Sigmoid colon (tissue), 7 donors: ENCODE data around the gene PPP1R3G. TPM values are rescaled to one million over a fixed set of nuclear protein-coding genes. Genes with fewer than 3 reads are reported as not detected.
A peak's percentile ranks its signal among the peaks of the same experiment; 100 is the strongest.
"Not testable (repeated sequence)": the region's sequence is repeated elsewhere in the genome, so short reads cannot be mapped to it uniquely, and the experiment has no call there.

Experiments
- DNase-seq: peaks from one replicate; pipeline ENCODE4 v3.0.0-alpha.2; 2019
- H3K27ac ChIP-seq, 4 donors: fragments of 200-600 bp; sonication (generic); one replicate each; pipeline ENCODE4 v1.5.1; 2016 to 2019; ENCODE audit warnings: mild to moderate bottlenecking in 1 of 4
- H3K27me3 ChIP-seq, 3 donors: fragments of 200-600 bp; sonication (generic); one replicate each; pipeline ENCODE4 v1.5.1; 2019; ENCODE audit warnings: mild to moderate bottlenecking in 1 of 3
- H3K36me3 ChIP-seq, 4 donors: fragments of 200-600 bp; sonication (generic); one replicate each; pipeline ENCODE4 v1.5.1; 2016 to 2019
- H3K4me1 ChIP-seq, 4 donors: fragments of 200-600 bp; sonication (generic); one replicate each; pipeline ENCODE4 v1.5.1; 2017 to 2019
- H3K4me3 ChIP-seq, 4 donors: fragments of 200-600 bp; sonication (generic); one replicate each; pipeline ENCODE4 v1.5.1; 2017 to 2019; ENCODE audit warnings: mild to moderate bottlenecking in 2 of 4, moderate library complexity in 1 of 4
- H3K9me3 ChIP-seq, 4 donors: fragments of 200-600 bp in 3 of 4; sonication (generic) in 3 of 4; one replicate each; pipeline versions ENCODE4 v1.5.1 to v1.6.1; 2013 to 2019
- EP300 ChIP-seq, 4 donors: sonication (generic); formaldehyde crosslinking; IDR thresholded peaks; one replicate each; pipeline ENCODE4 v1.6.1; 2017; ENCODE audit warnings: antibody characterized with exemption in 4 of 4
- POLR2A ChIP-seq, 2 donors: fragments of 450-650 bp; IDR thresholded peaks; one replicate each; pipeline ENCODE4 v1.6.1; 2016; ENCODE audit warnings: antibody characterized with exemption in 2 of 2, mild to moderate bottlenecking in 2 of 2, moderate library complexity in 2 of 2
- POLR2AphosphoS5 ChIP-seq, 4 donors: sonication (generic); formaldehyde crosslinking; IDR thresholded peaks; one replicate each; pipeline ENCODE4 v1.6.1; 2017; ENCODE audit warnings: antibody characterized with exemption in 4 of 4
- WGBS, 2 donors: extraction: QIAGEN DNeasy Blood & Tissue Kit; methylation state at CpG; one replicate each; pipeline ENCODE4 v1.1.7; 2013; 5-methylcytosine and 5-hydroxymethylcytosine counted together
- intact Hi-C: fragments of 100-400 bp; cut with DNase I; formaldehyde crosslinking; loops from one replicate; pipeline ENCODE4 v1.15.1; 2023
- polyA plus RNA-seq, 3 donors: library from polyadenylated mRNA; stranded (reverse); fragments of 200-250 nt; gene quantifications; one replicate each; pipeline ENCODE4 v1.2.3, GENCODE V29; 2013
- total RNA-seq, 4 donors: library from RNA; depleted of rRNA; stranded (reverse); fragments of >200 nt; gene quantifications; one replicate each; pipeline ENCODE4 v1.1.0, GENCODE V29; 2016
- TF ChIP-seq, protein P1 (sequence below), 4 experiments: fragments of 450-650 bp in 3 of 4; fragments of 200-600 bp in 1 of 4; IDR thresholded peaks; one replicate each; pipeline ENCODE4 v1.5.1; 2016 to 2019; ENCODE audit warnings: antibody characterized with exemption in 4 of 4, mild to moderate bottlenecking in 3 of 4, moderate library complexity in 2 of 4
- donor health status: healthy with polysubstance abuse.
- donor health status: Bipolar disorder and iron deficiency.
- donor health status: healthy.

PPP1R3G gene
- total and polyA plus RNA-seq, 7 donors = under 0.01 to 3.0 (median 1.8) TPM

DNA sequence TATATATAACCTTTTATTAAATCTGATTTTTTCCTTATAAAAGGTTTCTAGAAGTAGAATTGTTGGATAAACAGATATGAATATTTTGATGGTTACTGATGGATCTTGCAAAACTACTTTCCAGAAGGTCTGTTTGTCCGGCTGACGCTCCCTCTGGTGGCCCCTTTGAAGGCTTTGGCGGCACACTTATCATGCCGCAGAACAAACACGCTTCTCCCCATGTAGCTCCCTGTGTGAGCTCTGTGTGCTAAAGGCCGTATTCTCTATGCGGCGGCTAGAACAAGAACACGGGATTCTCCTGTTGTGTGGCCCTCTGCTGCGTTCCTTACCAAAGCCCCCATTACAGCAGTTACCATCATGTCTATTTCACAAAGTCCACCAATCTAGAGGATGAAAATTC lies 30.0 kb downstream of the PPP1R3G start:
- DNase-seq = no peak
- H3K4me1 ChIP-seq = no peaks in the 10 kb centered on the region
- no peaks in the 10 kb centered on the region for H3K27me3 ChIP-seq
- WGBS, 2 donors = 27 to 70% methylated on average over 10 of the region's 10 CpGs
- H3K4me3 ChIP-seq = no peak overlapping the region
- TF ChIP-seq, protein P1, sequence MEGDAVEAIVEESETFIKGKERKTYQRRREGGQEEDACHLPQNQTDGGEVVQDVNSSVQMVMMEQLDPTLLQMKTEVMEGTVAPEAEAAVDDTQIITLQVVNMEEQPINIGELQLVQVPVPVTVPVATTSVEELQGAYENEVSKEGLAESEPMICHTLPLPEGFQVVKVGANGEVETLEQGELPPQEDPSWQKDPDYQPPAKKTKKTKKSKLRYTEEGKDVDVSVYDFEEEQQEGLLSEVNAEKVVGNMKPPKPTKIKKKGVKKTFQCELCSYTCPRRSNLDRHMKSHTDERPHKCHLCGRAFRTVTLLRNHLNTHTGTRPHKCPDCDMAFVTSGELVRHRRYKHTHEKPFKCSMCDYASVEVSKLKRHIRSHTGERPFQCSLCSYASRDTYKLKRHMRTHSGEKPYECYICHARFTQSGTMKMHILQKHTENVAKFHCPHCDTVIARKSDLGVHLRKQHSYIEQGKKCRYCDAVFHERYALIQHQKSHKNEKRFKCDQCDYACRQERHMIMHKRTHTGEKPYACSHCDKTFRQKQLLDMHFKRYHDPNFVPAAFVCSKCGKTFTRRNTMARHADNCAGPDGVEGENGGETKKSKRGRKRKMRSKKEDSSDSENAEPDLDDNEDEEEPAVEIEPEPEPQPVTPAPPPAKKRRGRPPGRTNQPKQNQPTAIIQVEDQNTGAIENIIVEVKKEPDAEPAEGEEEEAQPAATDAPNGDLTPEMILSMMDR (IDR thresholded peaks at IDR 0.05) = peak in 2 of 4 experiments; percentile 11 to 16
- no peak for TF ChIP-seq POLR2A (IDR thresholded peaks at IDR 0.05)
- H3K36me3 ChIP-seq = no peaks in the 10 kb centered on the region
- no peaks in the 10 kb centered on the region for H3K9me3 ChIP-seq
- intact Hi-C loops = no loop called here
- H3K27ac ChIP-seq = no peak overlapping the region

DNA sequence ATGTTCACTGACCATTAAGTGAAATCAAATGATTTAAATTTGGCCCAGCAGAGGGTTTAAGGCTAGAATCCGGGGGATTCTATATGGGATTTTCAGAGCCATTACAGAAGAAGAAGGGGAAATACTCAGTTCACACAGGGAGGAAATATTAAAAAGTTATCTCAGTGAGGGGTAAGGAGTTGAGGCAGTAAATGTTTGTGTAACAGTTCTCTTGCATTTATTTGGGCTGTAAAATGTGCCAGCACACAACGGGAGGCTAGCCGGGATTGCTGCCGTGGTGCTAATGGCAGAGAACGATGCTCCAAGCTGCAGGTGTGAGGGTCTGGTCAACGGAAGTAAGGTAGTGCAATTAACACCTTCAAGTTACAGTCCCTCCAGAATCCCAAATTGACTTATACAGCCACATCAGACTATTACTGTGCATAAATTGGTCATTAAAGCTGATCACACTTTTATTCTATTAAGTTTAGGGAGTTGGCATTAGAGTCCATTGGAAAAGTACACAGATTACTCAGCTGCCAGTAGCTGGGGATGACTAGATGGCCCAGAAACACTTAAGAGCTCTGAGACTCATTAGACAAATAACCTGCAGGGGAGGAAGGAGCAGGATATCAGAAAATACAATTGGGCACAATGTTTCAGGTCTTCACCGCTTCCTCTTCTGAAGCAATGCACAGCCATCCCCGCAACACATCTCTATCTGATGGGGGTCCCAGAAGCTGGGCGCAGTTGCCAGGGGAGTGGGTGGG lies 31.3 kb downstream of the PPP1R3G start:
- intact Hi-C loops = no loop called here
- H3K36me3 ChIP-seq = no peaks in the 10 kb centered on the region
- no peaks in the 10 kb centered on the region for H3K27me3 ChIP-seq
- no peaks in the 10 kb centered on the region for H3K4me1 ChIP-seq
- TF ChIP-seq, protein P1 (IDR thresholded peaks at IDR 0.05) = no peak
- TF ChIP-seq EP300 (IDR thresholded peaks at IDR 0.05) = no peak
- TF ChIP-seq POLR2A (IDR thresholded peaks at IDR 0.05) = no peak
- TF ChIP-seq POLR2AphosphoS5 (IDR thresholded peaks at IDR 0.05) = no peak
- 54 to 82% methylated on average over 9 of the region's 9 CpGs for WGBS, 2 donors
- no peak overlapping the region for H3K4me3 ChIP-seq
- H3K9me3 ChIP-seq = no peaks in the 10 kb centered on the region
- no peak overlapping the region for H3K27ac ChIP-seq
- DNase-seq = no peak

DNA sequence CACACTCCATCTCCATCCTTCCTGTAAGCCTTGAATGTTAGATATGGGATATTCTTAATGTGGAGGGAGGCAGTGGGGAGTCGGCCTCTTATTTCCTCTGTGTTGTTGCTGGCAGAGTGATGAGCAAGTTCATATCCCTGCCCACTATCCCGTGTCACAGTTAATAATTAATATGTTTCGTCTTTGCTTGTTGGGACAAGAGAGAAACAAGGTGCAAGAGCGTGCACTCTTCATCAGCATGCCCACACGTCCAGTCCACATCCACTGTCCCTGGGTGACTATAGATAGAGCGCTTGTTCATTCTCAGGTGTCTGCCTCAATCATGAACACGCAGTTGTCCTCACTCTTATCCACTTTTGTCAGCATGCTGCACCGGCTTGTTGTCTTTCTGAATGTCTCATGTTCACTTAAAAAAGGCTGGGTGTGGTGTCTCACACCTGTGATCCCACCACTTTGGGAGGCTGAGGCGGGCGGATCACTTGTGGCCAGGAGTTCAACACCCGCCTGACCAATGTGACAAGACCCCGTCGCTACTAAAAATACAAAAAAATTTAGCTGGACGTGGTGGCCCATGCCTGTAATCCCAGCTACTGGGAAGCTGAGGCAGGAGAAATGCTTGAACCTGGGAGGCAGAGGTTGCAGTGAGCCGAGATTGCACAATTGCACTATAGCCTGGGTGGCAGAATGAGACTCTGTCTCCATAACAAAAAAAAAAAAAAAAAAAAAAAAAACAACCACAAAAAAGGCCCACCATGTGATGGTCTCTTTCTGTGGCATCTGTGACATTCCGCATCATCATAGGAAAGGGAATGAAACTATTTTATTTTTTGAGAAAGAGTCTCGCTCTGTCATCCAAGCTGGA lies 34.2 kb downstream of the PPP1R3G start:
- no peaks in the 10 kb centered on the region for H3K4me1 ChIP-seq
- 89 to 94% methylated on average over 17 of the region's 17 CpGs for WGBS, 2 donors

DNA sequence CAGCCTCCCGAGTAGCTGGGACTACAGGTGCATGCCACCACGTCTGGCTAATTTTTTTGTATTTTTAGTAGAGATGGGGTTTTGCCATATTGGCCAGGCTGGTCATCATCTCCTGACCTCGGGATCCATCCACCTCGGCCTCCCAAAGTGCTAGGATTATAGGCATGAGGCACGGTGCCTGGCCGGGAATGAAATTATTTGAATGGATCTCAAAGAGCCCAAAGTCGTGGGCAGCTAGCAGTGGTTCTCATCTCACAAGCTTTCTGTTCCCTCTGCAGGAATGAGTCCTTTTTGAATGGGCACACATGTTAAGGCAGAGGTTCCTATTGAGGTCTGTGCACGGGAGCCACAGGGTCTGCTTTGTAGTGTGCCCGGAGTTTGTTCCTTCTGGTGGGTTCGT lies 34.9 kb downstream of the PPP1R3G start:
- Histone ChIP-seq H3K4me1 (no peaks in the 10 kb centered on the region), H3K27ac (no peak overlapping the region), H3K9me3 (no peaks in the 10 kb centered on the region), H3K36me3 (no peaks in the 10 kb centered on the region), H3K27me3 (no peaks in the 10 kb centered on the region), H3K4me3 (no peak overlapping the region)
- intact Hi-C loops = no loop called here
- DNase-seq = no peak
- TF ChIP-seq POLR2A (IDR thresholded peaks at IDR 0.05) = no peak
- no peak for TF ChIP-seq POLR2AphosphoS5 (IDR thresholded peaks at IDR 0.05)
- TF ChIP-seq EP300 (IDR thresholded peaks at IDR 0.05) = no peak
- 93 to 96% methylated on average over 10 of the region's 10 CpGs for WGBS, 2 donors

More for the DNA sequence above, 34.2 kb downstream of the PPP1R3G start:
- TF ChIP-seq, protein P1 (IDR thresholded peaks at IDR 0.05) = no peak
- no peak for TF ChIP-seq POLR2AphosphoS5 (IDR thresholded peaks at IDR 0.05)
- no peak for TF ChIP-seq EP300 (IDR thresholded peaks at IDR 0.05)
- no peak for TF ChIP-seq POLR2A (IDR thresholded peaks at IDR 0.05)
- H3K27me3 ChIP-seq = no peaks in the 10 kb centered on the region
- intact Hi-C loops = no loop called here
- H3K9me3 ChIP-seq = no peaks in the 10 kb centered on the region
- H3K4me3 ChIP-seq = no peak overlapping the region
- no peak overlapping the region for H3K27ac ChIP-seq
- DNase-seq = no peak
- H3K36me3 ChIP-seq = no peaks in the 10 kb centered on the region

DNA sequence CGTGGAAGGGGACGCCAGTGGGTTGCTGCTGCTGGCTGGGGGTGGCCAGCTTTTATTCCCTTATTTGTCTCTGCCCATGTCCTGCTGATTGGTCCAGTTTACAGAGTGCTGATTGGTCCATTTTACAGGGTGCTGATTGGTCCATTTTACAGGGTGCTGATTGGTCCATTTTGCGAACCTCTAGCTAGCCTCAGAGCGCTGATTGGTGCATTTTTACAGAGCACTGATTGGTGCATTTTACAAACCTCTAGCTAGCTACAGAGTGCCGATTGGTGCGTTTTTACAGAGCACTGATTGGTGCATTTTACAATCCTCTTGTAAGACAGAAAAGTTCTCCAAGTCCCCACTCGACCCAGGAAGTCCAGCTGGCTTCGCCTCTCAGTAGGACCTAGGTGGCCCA lies 35.4 kb downstream of the PPP1R3G start:
- H3K27ac ChIP-seq, H3K27me3 ChIP-seq, H3K4me1 ChIP-seq, intact Hi-C loops, H3K9me3 ChIP-seq, H3K36me3 ChIP-seq, DNase-seq, H3K4me3 ChIP-seq: not testable (repeated sequence)
- 97% methylated on average over 8 of the region's 8 CpGs for WGBS, 2 donors
